Prostate gland (tissue), 2 donors: Measurements from ENCODE around the gene CLIC3.

ENCODE experiments used
- POLR2AphosphoS5 ChIP-seq: sonication (generic); formaldehyde crosslinking; IDR thresholded peaks from one replicate; pipeline ENCODE4 v1.6.1; 2017; ENCODE audit warnings: antibody characterized with exemption
- TF ChIP-seq, protein P1 (sequence below), 4 experiments: fragments of 200-600 bp in 2 of 4; fragments of 450-650 bp in 2 of 4; sonication (generic) in 2 of 4; IDR thresholded peaks; 1 replicate in 3 of 4; 2 replicates in 1 of 4; pipeline ENCODE4 v1.5.1; 2016 to 2019; ENCODE audit warnings: antibody characterized with exemption in 4 of 4, mild to moderate bottlenecking in 2 of 4, moderate library complexity in 2 of 4

- TF ChIP-seq, protein P1, sequence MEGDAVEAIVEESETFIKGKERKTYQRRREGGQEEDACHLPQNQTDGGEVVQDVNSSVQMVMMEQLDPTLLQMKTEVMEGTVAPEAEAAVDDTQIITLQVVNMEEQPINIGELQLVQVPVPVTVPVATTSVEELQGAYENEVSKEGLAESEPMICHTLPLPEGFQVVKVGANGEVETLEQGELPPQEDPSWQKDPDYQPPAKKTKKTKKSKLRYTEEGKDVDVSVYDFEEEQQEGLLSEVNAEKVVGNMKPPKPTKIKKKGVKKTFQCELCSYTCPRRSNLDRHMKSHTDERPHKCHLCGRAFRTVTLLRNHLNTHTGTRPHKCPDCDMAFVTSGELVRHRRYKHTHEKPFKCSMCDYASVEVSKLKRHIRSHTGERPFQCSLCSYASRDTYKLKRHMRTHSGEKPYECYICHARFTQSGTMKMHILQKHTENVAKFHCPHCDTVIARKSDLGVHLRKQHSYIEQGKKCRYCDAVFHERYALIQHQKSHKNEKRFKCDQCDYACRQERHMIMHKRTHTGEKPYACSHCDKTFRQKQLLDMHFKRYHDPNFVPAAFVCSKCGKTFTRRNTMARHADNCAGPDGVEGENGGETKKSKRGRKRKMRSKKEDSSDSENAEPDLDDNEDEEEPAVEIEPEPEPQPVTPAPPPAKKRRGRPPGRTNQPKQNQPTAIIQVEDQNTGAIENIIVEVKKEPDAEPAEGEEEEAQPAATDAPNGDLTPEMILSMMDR (IDR thresholded peaks at IDR 0.05): no peak
- no peak for TF ChIP-seq POLR2AphosphoS5
Observed at GRCh38 chr9:136955202-136955942, 41.0 kb downstream of the CLIC3 start.
